IgD-negative memory B cell (primary cell): ENCODE data around the gene ZFP90. TPM values are rescaled to one million over a fixed set of nuclear protein-coding genes. Genes with fewer than 3 reads are reported as not detected.

ENCODE experiments used
- H3K27ac Mint-ChIP-seq, 3 donors: one replicate each; pipeline ENCODE4 v1.8.0; 2020 to 2022; ENCODE audit warnings: mild to moderate bottlenecking in 3 of 3, mixed read lengths in 3 of 3, moderate library complexity in 1 of 3
- H3K27me3 Mint-ChIP-seq: one replicate; pipeline ENCODE4 v1.8.0; 2021; ENCODE audit warnings: mixed read lengths
- H3K36me3 Mint-ChIP-seq: one replicate; pipeline ENCODE4 v1.8.0; 2020; ENCODE audit warnings: mild to moderate bottlenecking, mixed read lengths
- H3K4me1 Mint-ChIP-seq, 3 donors: one replicate each; pipeline ENCODE4 v1.8.0; 2020 to 2022; ENCODE audit warnings: mixed read lengths in 3 of 3, mild to moderate bottlenecking in 1 of 3
- H3K4me3 Mint-ChIP-seq, 4 donors: one replicate each; pipeline ENCODE4 v1.8.0; 2020 to 2022; ENCODE audit warnings: mild to moderate bottlenecking in 4 of 4, mixed read lengths in 4 of 4, moderate library complexity in 3 of 4
- H3K9me3 Mint-ChIP-seq, 3 donors: one replicate each; pipeline ENCODE4 v1.8.0; 2020 to 2021; ENCODE audit warnings: mixed read lengths in 3 of 3, mild to moderate bottlenecking in 1 of 3
- polyA plus RNA-seq: library from polyadenylated mRNA; unstranded; fragments of 300-500 nt; fragmentation: Illumina TruSeq; gene quantifications from one replicate; pipeline ENCODE4 v1.2.3, GENCODE V29; 2021

ZFP90 gene
- polyA plus RNA-seq, 1 donor from 2014 or later = 23.1 TPM

DNA sequence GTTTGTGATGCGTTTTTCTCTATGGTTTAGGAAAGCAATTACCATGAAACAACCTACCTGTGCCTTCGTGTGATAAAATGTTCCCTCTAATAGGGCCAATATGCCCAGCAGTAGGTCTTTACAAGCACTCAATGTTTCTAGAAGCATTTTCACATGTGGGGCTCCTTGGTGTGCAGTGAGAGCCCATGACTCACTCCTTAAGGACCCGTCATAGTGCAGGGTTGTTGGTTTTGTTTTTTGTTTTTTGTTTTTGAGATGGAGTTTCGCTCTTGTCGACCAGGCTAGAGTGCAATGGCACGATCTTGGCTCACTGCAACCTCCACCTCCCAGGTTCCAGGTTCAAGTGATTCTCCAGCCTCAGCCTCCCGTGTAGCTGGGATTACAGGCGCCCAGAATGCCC is 31.1 kb upstream of the ZFP90 start:
- Mint-ChIP-seq H3K36me3 (peaks cover 2% of the 10 kb centered on the region), H3K4me1 (no peaks in the 10 kb centered on the region), H3K27ac (no peak overlapping the region), H3K4me3 (no peak overlapping the region), H3K9me3 (no peaks in the 10 kb centered on the region), H3K27me3 (peaks cover 14% of the 10 kb centered on the region)

DNA sequence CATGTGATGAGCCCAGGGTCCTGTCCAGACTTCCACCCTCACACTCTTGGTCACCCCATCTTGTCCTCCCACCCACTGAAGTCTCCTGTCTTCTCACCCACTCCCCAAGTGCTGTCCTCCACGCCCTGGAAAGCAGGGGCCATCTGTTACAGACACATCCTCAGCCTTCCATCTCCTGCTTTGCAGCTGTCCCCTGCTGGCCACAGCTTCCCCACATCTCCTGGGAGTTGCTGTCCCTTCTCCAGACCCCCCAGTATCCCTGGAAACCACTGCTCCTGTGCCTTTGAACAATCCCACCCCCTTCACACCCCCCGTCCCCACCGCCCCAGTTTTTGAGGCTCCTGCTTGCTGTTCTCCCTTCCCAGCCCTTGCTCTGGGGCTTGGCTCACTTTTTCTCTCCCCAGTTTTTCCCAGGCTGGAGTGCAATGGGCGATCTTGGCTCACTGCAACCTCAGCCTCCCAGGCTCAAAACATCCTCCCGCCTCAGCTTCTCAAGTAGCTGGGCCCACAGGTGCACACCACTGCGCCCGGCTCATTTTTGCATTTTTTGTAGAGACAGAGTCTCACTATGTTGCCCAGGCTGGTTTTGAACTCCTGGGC is 30.4 kb upstream of the ZFP90 start:
- Mint-ChIP-seq H3K27ac (no peak overlapping the region), H3K36me3 (peaks cover 2% of the 10 kb centered on the region)

DNA sequence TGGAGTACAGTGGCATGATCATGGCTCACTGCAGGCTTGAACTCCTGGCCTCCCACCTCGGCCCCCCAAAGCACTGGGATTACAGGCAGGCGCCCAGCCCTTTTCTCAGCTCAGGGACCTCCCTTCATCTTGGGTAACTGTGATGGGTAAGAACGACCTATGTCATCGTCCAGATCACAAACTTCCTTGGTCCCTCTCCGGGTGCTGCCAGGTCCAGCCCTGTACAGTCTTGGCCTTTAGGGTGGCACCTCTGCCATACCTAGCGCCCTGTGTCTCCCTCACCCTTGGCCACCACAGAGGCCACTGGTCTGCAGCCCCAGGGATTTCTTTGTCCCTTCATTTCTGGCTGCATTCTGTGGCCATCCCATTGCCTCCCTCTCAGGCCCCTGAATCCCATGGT is 29.7 kb upstream of the ZFP90 start:
- Mint-ChIP-seq H3K4me3 (no peak overlapping the region), H3K27ac (no peak overlapping the region), H3K4me1 (no peaks in the 10 kb centered on the region), H3K27me3 (peaks cover 14% of the 10 kb centered on the region), H3K9me3 (no peaks in the 10 kb centered on the region), H3K36me3 (peaks cover 2% of the 10 kb centered on the region)

More for the DNA sequence above, 30.4 kb upstream of the ZFP90 start:
- Mint-ChIP-seq H3K4me1 (no peaks in the 10 kb centered on the region), H3K4me3 (peak overlapping the region in 1 of 4 donors; percentile 65), H3K9me3 (no peaks in the 10 kb centered on the region), H3K27me3 (peaks cover 14% of the 10 kb centered on the region)

DNA sequence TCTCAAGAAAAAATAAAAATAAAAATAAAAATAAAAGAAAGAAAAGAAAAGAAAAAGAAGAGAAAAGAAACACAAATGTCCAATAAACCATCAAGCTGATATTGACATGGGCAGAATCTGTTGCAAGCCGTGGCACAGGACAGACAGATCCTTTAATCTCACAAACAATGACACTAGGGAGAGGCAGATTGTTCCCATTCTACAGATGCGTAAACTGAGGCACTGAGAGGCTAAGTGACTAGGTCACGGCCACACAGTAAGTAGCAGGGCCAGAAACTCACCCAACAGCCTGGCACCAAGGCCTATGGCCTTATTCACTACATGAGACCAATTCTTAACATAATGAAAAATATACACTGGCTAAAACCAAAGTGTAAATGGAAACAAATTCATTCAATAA is 28.3 kb upstream of the ZFP90 start:
- Mint-ChIP-seq H3K4me3 (no peak overlapping the region), H3K9me3 (no peaks in the 10 kb centered on the region), H3K27me3 (peaks cover 14% of the 10 kb centered on the region), H3K27ac (no peak overlapping the region), H3K4me1 (no peaks in the 10 kb centered on the region), H3K36me3 (peaks cover 2% of the 10 kb centered on the region)

DNA sequence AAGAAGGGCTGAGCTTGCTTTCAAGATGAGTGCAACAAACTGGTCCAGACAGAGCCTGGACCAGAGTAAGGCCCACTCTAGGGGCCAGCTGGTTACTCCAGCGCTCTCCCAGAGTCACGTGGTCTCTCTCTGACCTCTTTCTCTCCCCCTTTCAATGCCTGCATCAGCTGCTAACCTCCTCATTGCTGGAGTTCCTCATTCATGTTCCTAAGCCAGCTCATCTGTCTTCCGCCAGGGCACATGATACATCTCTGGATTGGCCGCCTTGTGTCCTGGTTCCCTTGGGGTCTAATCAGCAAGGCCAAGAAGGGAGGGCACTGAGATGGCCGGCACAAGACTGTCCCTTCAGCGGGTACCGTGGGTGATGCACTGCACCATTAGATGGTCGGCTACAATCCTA is 26.9 kb upstream of the ZFP90 start:
- Mint-ChIP-seq H3K36me3 (peaks cover 2% of the 10 kb centered on the region), H3K27me3 (peaks cover 6% of the 10 kb centered on the region), H3K4me1 (no peaks in the 10 kb centered on the region), H3K4me3 (no peak overlapping the region), H3K27ac (no peak overlapping the region), H3K9me3 (no peaks in the 10 kb centered on the region)

DNA sequence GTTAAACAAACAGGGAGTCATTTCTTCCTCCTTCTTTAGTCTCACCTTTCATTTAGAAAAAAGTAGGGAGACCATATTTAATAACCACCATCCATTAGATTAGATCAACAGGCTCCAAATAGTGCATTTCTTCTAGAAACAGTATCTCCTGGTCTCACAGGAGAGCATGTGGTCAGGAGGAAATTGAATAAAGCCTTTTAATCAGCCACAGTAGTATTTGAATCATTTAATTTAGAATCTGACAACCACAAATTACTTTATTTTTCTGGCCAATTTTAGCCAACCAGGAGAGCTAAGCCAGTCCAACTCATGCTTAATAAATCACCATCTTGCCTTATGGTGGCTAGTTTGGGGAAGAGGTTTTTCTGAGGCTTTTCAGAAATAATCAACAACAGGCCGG is 26.3 kb upstream of the ZFP90 start:
- H3K27me3 Mint-ChIP-seq = peaks cover 6% of the 10 kb centered on the region
- peaks cover 2 to 4% (median 3%) of the 10 kb centered on the region in 3 donors for H3K4me1 Mint-ChIP-seq
- H3K9me3 Mint-ChIP-seq = no peaks in the 10 kb centered on the region
- H3K4me3 Mint-ChIP-seq = no peak overlapping the region
- H3K27ac Mint-ChIP-seq = no peak overlapping the region
- peaks cover 2% of the 10 kb centered on the region for H3K36me3 Mint-ChIP-seq

DNA sequence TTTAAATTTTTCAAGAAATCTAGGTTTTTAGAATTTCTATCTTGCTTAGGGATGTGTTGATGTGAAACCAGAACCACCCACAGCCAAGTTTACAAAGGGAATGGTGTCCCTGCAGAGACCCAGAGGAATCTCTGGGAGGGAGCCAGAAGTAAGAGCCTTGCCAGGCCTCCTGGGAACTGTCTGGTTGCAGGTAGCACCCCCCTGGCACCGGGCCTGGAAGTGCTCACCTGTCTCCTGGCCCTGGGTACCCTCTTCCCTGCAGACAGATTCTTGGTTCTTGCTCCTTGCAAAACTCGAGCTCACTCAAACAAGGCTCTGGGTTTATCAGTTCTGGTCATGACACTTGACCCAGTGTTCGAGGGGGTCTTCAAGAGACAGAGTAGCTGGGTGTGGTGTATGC is 24.6 kb upstream of the ZFP90 start:
- Mint-ChIP-seq H3K4me3 (no peak overlapping the region), H3K27me3 (peaks cover 4% of the 10 kb centered on the region), H3K4me1 (peaks cover 2 to 7% (median 4%) of the 10 kb centered on the region in 3 donors), H3K9me3 (no peaks in the 10 kb centered on the region), H3K36me3 (peaks cover 4% of the 10 kb centered on the region), H3K27ac (no peak overlapping the region)

DNA sequence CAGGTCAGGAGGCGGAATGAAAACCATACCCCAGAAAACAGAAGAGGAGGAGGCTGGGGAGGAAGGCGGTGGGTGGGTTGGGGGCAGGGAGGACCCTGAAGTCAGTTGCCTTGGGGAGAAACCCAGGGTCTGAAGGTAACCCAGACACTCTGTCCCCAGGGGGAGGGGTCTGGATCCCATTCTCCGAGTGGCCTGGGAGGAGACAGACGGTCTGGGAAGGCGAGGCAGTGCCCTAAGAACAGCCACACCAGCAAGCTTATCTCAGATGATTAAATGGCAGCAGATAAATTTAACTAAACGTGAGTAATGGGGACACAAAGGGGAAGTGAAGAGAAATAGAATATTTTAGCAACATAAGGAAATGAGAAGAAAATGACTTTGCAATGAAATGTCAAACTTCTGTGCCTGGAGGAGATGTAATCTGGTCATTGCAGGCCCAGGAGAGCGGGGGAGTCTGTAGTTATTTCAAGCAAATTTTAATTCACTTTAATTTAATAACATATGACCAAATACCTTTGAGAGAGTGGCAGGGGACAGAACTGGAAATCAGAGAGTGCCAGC is 21.4 kb upstream of the ZFP90 start:
- H3K4me3 Mint-ChIP-seq = no peak overlapping the region
- no peaks in the 10 kb centered on the region for H3K27me3 Mint-ChIP-seq
- peaks cover 6 to 12% (median 7%) of the 10 kb centered on the region in 3 donors for H3K4me1 Mint-ChIP-seq
- H3K9me3 Mint-ChIP-seq = no peaks in the 10 kb centered on the region
- peak overlapping the region in 2 of 3 donors; percentile 6 to 79 for H3K27ac Mint-ChIP-seq
- peaks cover 2% of the 10 kb centered on the region for H3K36me3 Mint-ChIP-seq

DNA sequence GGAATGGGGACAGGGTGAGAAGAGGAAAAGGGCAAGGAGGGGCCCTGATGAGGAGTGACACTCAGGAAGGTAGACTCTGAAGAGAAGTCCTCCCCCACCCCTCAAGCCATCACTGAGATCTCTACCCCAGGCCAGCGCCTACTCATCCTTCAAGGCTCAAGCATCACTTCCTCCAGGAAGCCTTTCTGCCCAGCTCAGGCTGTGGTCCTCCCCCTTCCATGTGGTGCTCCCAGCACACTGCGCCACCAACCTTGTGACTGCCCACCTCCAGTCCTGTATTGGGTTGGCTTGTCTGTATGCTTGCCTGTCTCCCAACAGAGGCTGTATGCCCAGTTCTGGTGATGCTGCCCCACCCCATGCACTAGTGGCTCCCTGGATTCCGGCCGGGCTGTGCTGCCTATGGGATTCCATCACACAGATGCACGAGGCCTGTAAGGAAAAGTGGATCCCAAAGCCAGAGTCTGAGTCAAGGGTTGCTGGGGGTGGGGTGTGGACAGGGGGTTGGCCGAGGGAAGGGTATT is 19.8 kb upstream of the ZFP90 start:
- Mint-ChIP-seq H3K36me3 (peaks cover 2% of the 10 kb centered on the region), H3K4me1 (peaks cover 6 to 12% (median 7%) of the 10 kb centered on the region in 3 donors), H3K27ac (no peak overlapping the region), H3K27me3 (no peaks in the 10 kb centered on the region), H3K9me3 (no peaks in the 10 kb centered on the region), H3K4me3 (no peak overlapping the region)

DNA sequence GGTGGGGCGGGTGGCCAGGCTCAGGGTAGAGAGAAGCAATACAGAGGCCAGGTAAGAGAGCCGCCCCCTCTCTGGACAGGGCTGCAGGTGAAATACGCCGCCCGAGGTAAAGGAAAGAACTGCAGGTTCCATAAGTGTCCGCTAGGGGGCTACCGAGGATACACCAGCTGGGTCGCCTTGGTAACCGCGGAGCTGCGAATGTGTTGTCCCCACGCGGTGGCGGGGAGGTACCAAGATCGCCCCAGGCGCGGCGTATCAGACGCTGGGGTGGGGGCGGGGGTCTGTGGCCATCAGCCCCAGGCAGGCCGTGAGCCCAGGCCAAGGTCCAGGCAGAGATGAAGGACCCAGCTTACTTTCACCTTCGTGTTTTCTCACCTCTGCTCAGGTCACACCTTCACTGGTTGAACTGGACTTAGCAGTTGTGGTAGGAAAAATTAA is 18.4 kb upstream of the ZFP90 start:
- Mint-ChIP-seq H3K4me3 (peak overlapping the region in 3 of 4 donors; percentile 3 to 82 (median 67)), H3K36me3 (peaks cover 2% of the 10 kb centered on the region), H3K9me3 (no peaks in the 10 kb centered on the region), H3K4me1 (peaks cover 6 to 12% (median 7%) of the 10 kb centered on the region in 3 donors), H3K27ac (peak overlapping the region; percentile 67 to 96 (median 85)), H3K27me3 (no peaks in the 10 kb centered on the region)

DNA sequence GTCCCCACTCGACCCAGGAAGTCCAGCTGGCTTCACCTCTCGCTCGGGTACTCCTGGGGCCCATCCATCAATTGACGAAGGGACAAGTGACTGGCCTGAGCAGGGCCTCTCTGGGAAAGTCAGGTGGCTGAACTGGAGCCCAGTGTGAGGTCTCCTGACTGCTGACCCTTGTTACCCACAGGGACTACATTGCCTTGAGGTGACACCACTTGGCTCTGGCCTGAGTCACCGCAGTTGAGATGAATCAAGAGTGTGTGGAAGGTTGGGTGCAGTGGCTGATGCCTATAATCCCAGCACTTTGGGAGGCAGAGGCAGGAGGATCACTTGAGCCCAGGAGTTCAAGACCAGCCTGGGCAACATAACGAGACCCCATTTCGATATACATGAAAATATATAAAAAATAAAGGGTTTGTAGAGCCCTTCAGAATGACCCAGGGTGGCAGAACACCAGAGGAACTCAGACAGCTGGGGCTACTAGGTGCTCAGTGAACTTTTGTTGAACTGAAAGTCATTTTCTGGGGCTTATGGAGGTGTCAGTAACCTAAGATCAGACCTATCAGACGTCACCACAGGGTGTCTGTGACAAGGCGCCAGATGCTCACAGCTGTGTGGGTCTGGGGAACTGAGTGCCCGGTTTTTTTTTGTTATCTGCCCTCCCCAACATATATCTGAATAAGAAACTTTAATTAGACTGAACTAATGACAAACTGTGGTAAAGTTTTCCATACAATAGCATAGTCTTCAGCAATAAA is 14.8 kb upstream of the ZFP90 start:
- no peaks in the 10 kb centered on the region for H3K9me3 Mint-ChIP-seq
- H3K27me3 Mint-ChIP-seq = no peaks in the 10 kb centered on the region
- no peaks in the 10 kb centered on the region for H3K36me3 Mint-ChIP-seq
- no peak overlapping the region for H3K27ac Mint-ChIP-seq
- peaks cover 8 to 16% (median 10%) of the 10 kb centered on the region in 3 donors for H3K4me1 Mint-ChIP-seq
- H3K4me3 Mint-ChIP-seq = no peak overlapping the region

DNA sequence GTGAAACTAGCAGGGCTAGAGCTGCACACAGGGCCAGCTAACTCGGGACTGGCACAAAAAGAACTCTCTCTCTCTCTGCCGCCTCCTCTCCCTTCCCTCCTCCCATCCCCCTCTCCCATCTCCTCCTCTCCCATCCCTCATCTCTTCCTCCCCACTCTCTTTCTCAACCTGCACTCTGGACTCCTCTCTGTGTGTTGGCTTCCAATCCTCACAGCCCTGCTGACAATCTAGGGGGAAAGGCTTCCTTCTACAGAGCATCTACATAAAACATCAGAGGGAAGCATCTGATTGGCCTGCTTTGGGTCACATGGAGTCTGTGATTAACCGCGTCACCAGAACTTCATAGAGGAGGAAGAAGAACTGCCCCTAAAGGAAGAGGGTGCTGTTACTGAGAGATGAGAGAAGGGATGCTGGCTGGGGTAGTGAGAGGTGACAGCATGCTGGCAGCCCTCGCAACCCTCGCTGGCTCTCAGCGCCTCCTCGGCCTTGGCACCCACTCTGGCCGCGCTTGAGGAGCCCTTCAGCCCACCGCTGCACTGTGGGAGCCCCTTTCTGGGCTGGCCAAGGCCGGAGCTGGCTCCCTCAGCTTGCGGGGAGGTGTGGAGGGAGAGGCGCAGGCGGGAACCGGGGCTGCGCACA is 12.8 kb upstream of the ZFP90 start:
- Mint-ChIP-seq H3K27ac (no peak overlapping the region), H3K27me3 (no peaks in the 10 kb centered on the region), H3K36me3 (no peaks in the 10 kb centered on the region), H3K4me1 (peaks cover 9 to 20% (median 13%) of the 10 kb centered on the region in 3 donors), H3K4me3 (peak overlapping the region in 2 of 4 donors; percentile 29 to 63), H3K9me3 (no peaks in the 10 kb centered on the region)

DNA sequence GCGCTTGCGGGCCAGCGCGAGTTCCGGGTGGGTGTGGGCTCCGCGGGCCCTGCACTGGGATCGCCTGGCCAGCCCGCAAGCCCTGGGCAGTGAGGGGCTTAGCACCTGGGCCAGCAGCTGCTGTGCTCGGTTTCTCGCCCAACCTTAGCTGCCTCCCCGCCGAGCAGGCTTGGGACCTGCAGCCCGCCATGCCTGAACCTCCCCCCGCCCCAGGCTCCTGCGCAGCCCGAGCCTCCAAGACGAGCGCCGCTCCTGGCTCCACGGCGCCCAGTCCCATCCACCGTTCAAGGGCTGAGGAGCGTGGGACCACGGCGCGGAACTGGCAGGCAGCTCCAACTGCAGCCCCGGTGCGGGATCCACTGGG is 12.3 kb upstream of the ZFP90 start:
- no peaks in the 10 kb centered on the region for H3K9me3 Mint-ChIP-seq
- H3K27ac Mint-ChIP-seq = no peak overlapping the region
- peaks cover 12 to 23% (median 14%) of the 10 kb centered on the region in 3 donors for H3K4me1 Mint-ChIP-seq
- no peaks in the 10 kb centered on the region for H3K36me3 Mint-ChIP-seq
- H3K27me3 Mint-ChIP-seq = no peaks in the 10 kb centered on the region
- H3K4me3 Mint-ChIP-seq = no peak overlapping the region

DNA sequence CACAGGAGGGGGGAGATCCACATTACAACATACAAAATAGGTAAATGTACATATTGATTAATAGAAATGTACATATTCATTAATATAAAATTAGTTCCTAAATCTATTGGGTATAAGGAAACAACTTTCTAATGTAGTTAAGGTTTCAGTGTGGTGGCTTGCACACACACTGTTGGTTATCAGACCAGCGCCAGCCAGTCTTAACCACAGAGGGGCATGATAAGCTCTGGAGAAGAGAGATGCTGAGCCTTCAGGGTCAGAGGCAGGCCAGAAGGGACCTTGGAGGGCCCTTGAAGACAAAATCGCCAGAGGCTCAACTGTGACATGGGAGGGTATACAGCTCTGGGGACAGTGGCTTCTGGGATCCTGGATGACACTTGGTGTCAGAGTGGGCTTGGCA is 10.9 kb upstream of the ZFP90 start:
- Mint-ChIP-seq H3K9me3 (no peaks in the 10 kb centered on the region), H3K27ac (peak overlapping the region in 2 of 3 donors; percentile 52 to 88), H3K36me3 (peaks cover 2% of the 10 kb centered on the region), H3K4me3 (peak overlapping the region in 1 of 4 donors; percentile 94), H3K4me1 (peaks cover 12 to 23% (median 14%) of the 10 kb centered on the region in 3 donors), H3K27me3 (no peaks in the 10 kb centered on the region)
